OCI-LY3 (cell line): ENCODE data around the gene NOBOX.

Source experiments
- EZH2phosphoT487 ChIP-seq: fragments of 200-600 bp; shearing (Covaris generic); IDR thresholded peaks from 2 replicates; pipeline ENCODE4 v1.6.1; 2018; ENCODE audit warnings: antibody characterized with exemption, mixed run types, low read depth
- TF ChIP-seq, protein P1 (sequence below): fragments of 200-600, 300-600 bp; sonication (generic); IDR thresholded peaks from 2 replicates; pipeline ENCODE4 v1.5.1; 2014; ENCODE audit warnings: antibody characterized with exemption, low read length, low read depth

DNA sequence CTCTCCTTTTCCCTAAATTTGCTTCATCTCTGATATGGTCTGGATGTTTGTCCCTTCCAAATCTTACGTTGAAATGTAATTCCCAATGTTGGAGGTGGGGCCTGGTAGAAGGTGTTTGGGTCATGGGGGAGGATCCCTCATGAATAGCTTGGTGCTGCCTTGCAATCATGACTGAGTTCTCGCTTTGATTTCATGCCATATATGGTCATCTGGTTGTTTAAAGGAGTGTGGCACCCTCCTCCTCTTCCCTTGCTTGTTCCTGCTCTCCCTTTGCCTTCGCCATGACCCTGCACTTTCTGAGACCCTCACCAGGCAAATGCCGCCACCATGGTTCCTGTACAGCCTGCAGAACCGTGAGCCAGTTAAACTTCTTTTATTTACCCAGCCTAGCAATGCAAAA lies 14.5 kb downstream of the NOBOX start:
- TF ChIP-seq, protein P1, sequence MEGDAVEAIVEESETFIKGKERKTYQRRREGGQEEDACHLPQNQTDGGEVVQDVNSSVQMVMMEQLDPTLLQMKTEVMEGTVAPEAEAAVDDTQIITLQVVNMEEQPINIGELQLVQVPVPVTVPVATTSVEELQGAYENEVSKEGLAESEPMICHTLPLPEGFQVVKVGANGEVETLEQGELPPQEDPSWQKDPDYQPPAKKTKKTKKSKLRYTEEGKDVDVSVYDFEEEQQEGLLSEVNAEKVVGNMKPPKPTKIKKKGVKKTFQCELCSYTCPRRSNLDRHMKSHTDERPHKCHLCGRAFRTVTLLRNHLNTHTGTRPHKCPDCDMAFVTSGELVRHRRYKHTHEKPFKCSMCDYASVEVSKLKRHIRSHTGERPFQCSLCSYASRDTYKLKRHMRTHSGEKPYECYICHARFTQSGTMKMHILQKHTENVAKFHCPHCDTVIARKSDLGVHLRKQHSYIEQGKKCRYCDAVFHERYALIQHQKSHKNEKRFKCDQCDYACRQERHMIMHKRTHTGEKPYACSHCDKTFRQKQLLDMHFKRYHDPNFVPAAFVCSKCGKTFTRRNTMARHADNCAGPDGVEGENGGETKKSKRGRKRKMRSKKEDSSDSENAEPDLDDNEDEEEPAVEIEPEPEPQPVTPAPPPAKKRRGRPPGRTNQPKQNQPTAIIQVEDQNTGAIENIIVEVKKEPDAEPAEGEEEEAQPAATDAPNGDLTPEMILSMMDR: no peak
- no peak for TF ChIP-seq EZH2phosphoT487
